ENCODE data around the gene SRA1. TPM values are rescaled to one million over a fixed set of nuclear protein-coding genes. Genes with fewer than 3 reads are reported as not detected.
"Not testable (repeated sequence)": the region's sequence is repeated elsewhere in the genome, so short reads cannot be mapped to it uniquely, and the experiment has no call there.

SRA1 gene
- total and polyA plus RNA-seq, 9 of the 15 experiments (the other 6 are each of a cell fraction or from before 2014, with no cell fraction given), result 24.1 to 47.4 (median 41.3) TPM

DNA sequence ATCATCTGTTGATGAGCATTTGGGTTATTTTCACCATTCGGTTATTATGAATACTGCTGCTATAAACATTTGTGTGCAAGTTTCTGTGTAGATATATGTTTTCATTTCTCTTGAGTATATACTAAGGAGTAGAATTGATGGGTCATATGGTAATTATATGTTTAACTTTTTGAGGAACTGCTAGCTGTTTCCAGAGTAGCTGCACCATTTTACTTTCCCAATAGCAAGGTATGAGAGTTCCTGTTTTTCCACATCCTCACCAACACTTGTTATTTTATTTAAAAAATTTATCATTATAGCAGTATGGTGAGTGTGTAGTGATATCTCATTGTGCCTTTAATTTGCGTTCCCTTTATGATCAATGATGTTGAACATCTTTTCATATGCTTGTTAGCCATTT is 46.5 kb upstream of the SRA1 start (continued):
- TF ChIP-seq, protein P1, sequence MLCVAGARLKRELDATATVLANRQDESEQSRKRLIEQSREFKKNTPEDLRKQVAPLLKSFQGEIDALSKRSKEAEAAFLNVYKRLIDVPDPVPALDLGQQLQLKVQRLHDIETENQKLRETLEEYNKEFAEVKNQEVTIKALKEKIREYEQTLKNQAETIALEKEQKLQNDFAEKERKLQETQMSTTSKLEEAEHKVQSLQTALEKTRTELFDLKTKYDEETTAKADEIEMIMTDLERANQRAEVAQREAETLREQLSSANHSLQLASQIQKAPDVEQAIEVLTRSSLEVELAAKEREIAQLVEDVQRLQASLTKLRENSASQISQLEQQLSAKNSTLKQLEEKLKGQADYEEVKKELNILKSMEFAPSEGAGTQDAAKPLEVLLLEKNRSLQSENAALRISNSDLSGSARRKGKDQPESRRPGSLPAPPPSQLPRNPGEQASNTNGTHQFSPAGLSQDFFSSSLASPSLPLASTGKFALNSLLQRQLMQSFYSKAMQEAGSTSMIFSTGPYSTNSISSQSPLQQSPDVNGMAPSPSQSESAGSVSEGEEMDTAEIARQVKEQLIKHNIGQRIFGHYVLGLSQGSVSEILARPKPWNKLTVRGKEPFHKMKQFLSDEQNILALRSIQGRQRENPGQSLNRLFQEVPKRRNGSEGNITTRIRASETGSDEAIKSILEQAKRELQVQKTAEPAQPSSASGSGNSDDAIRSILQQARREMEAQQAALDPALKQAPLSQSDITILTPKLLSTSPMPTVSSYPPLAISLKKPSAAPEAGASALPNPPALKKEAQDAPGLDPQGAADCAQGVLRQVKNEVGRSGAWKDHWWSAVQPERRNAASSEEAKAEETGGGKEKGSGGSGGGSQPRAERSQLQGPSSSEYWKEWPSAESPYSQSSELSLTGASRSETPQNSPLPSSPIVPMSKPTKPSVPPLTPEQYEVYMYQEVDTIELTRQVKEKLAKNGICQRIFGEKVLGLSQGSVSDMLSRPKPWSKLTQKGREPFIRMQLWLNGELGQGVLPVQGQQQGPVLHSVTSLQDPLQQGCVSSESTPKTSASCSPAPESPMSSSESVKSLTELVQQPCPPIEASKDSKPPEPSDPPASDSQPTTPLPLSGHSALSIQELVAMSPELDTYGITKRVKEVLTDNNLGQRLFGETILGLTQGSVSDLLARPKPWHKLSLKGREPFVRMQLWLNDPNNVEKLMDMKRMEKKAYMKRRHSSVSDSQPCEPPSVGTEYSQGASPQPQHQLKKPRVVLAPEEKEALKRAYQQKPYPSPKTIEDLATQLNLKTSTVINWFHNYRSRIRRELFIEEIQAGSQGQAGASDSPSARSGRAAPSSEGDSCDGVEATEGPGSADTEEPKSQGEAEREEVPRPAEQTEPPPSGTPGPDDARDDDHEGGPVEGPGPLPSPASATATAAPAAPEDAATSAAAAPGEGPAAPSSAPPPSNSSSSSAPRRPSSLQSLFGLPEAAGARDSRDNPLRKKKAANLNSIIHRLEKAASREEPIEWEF (CRISPR knock-in tag; IDR thresholded peaks at IDR 0.05), result no peak
- TF ChIP-seq ETV1 (tag; conservative IDR thresholded peaks at IDR 0.05; ENCODE audit: low read depth) (no peak), KLF10 (CRISPR knock-in tag; IDR thresholded peaks at IDR 0.05) (no peak), CBX8 (IDR thresholded peaks at IDR 0.05; ENCODE audit: borderline replicate concordance, extremely low read depth, low read depth, low read length, poor library complexity, severe bottlenecking) (no peak), LEF1 (IDR thresholded peaks at IDR 0.05) (no peak)

DNA sequence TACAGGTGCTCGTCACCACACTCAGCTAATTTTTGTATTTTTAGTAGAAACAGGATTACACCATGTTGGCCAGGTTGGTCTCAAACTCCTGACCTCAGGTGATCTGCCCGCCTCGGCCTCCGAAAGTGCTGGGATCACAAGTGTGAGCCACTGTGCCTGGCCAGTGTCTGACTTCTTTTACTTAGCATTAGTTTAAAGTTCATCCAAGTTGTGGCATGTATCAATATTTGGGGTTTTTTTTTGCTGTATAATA is 46.1 kb upstream of the SRA1 start:
- H3K9me1 ChIP-seq (ENCODE audit: control insufficient read depth, insufficient read depth, low read length); FAIRE-seq; H3K36me3 ChIP-seq (ENCODE audit: control insufficient read depth, insufficient read depth, low read length); H4K20me1 ChIP-seq (replicated peaks; ENCODE audit: control insufficient read depth, insufficient read depth, low read length); H3K27ac ChIP-seq (ENCODE audit: extremely low read depth, low read depth, low read length); H3K9ac ChIP-seq (ENCODE audit: insufficient read depth in 1 of 2, low read depth in 2 of 2, low read length in 2 of 2); BruUV-seq (replicated peaks); H3K4me3 ChIP-seq; H3K4me2 ChIP-seq (ENCODE audit: insufficient read depth, low read length); H2AFZ ChIP-seq (ENCODE audit: low read depth, low read length); H3K4me1 ChIP-seq (replicated peaks in 1 of 2; ENCODE audit: control insufficient read depth in 2 of 2, insufficient read depth in 2 of 2, low read length in 2 of 2); in situ Hi-C loops (cut with MboI); H3K9me3 ChIP-seq (replicated peaks; ENCODE audit: control insufficient read depth, insufficient read depth, low read depth, low read length); H3K79me2 ChIP-seq (ENCODE audit: control insufficient read depth, insufficient read depth, low read length); intact Hi-C loops (cut with micrococcal nuclease); POLR2A ChIA-PET; DNase-seq (ENCODE audit: extremely low read depth in 1 of 4, low spot score in 3 of 4); ATAC-seq; CTCF ChIA-PET (ENCODE audit: low intra/inter-chr PET ratio); H3K27me3 ChIP-seq (ENCODE audit: control insufficient read depth in 2 of 2, insufficient read depth in 2 of 2, low read length in 2 of 2): not testable (repeated sequence)
- 71% methylated on average over 4 of the region's 4 CpGs for WGBS (ENCODE audit: insufficient coverage, low coverage, missing lambda C conversion rate)
